Stimulated activated effector memory CD8-positive, alpha-beta T cell treated with anti-CD3 and anti-CD28 coated beads, Interleukin-12 subunit alpha, Interleukin-12 subunit beta, amount 100 ng/mL, for 72 hours (primary cell): ENCODE results near the gene MUTYH.
"Not testable (repeated sequence)": the region's sequence is repeated elsewhere in the genome, so short reads cannot be mapped to it uniquely, and the experiment has no call there.

ENCODE experiments used
- ATAC-seq: fragments of 150-1000 bp; cut with Tn5 transposase; 2 replicates; pipeline ENCODE4 v1.10.0; 2021
- DNase-seq, 2 donors: peaks; one replicate each; pipeline ENCODE4 v3.0.0; 2021 to 2022; ENCODE audit warnings: low spot score in 2 of 2
- H3K27ac Mint-ChIP-seq: one replicate; pipeline ENCODE4 v1.8.0; 2022; ENCODE audit warnings: mild to moderate bottlenecking, mixed read lengths
- H3K36me3 Mint-ChIP-seq: one replicate; pipeline ENCODE4 v1.8.0; 2022; ENCODE audit warnings: mild to moderate bottlenecking, mixed read lengths
- H3K4me1 Mint-ChIP-seq: one replicate; pipeline ENCODE4 v1.8.0; 2022; ENCODE audit warnings: mixed read lengths
- H3K4me3 Mint-ChIP-seq: one replicate; pipeline ENCODE4 v1.8.0; 2022; ENCODE audit warnings: mild to moderate bottlenecking, mixed read lengths
- H3K9me3 Mint-ChIP-seq: one replicate; pipeline ENCODE4 v1.8.0; 2022; ENCODE audit warnings: mixed read lengths

Gene MUTYH

GRCh38 chr1:45314266-45314665 lies 26.0 kb downstream of the MUTYH start:
- Mint-ChIP-seq H3K27ac (no peak overlapping the region), H3K9me3 (no peaks in the 10 kb centered on the region), H3K4me1 (no peaks in the 10 kb centered on the region), H3K4me3 (no peak overlapping the region), H3K36me3 (no peaks in the 10 kb centered on the region)
- DNase-seq (no peak), ATAC-seq (no peak)

- ATAC-seq (no peak), DNase-seq (no peak)
- Mint-ChIP-seq H3K4me1 (peaks cover 37% of the 10 kb centered on the region), H3K9me3 (no peaks in the 10 kb centered on the region), H3K36me3 (peaks cover 18% of the 10 kb centered on the region), H3K4me3 (peak overlapping the region; percentile 88), H3K27ac (peak overlapping the region; percentile 83)
These were observed 33.3 kb downstream of the MUTYH start for GRCh38 chr1:45306905-45307304.

GRCh38 chr1:45306319-45306718 lies 33.9 kb downstream of the MUTYH start:
- peak; percentile 63 for ATAC-seq
- Mint-ChIP-seq H3K36me3 (peaks cover 18% of the 10 kb centered on the region), H3K4me3 (peak overlapping the region; percentile 88), H3K27ac (peak overlapping the region; percentile 83), H3K4me1 (peaks cover 41% of the 10 kb centered on the region), H3K9me3 (no peaks in the 10 kb centered on the region)
- peak in 1 of 2 donors; percentile 64 for DNase-seq

GRCh38 chr1:45305231-45305630 lies 35.0 kb downstream of the MUTYH start:
- H3K9me3 Mint-ChIP-seq: no peaks in the 10 kb centered on the region
- DNase-seq (no peak), ATAC-seq (no peak)
- H3K4me3 Mint-ChIP-seq: peak overlapping the region; percentile 88
- peaks cover 18% of the 10 kb centered on the region for H3K36me3 Mint-ChIP-seq
- H3K4me1 Mint-ChIP-seq: peaks cover 46% of the 10 kb centered on the region
- peak overlapping the region; percentile 95 for H3K27ac Mint-ChIP-seq

- Mint-ChIP-seq H3K27ac (peak overlapping the region; percentile 95), H3K36me3 (peaks cover 18% of the 10 kb centered on the region), H3K9me3 (no peaks in the 10 kb centered on the region), H3K4me1 (peaks cover 47% of the 10 kb centered on the region), H3K4me3 (peak overlapping the region; percentile 88)
- ATAC-seq (no peak), DNase-seq (no peak)
These were observed 35.7 kb downstream of the MUTYH start for GRCh38 chr1:45304311-45305081.

- peaks cover 47% of the 10 kb centered on the region for H3K4me1 Mint-ChIP-seq
- H3K27ac Mint-ChIP-seq: peak overlapping the region; percentile 95
- H3K9me3 Mint-ChIP-seq: no peaks in the 10 kb centered on the region
- ATAC-seq (peak; percentile 89), DNase-seq (peak; percentile 90 to 96)
- peak overlapping the region; percentile 88 for H3K4me3 Mint-ChIP-seq
- H3K36me3 Mint-ChIP-seq: peaks cover 18% of the 10 kb centered on the region
These were observed 36.5 kb downstream of the MUTYH start for GRCh38 chr1:45303520-45304310.

- Mint-ChIP-seq H3K36me3 (peaks cover 18% of the 10 kb centered on the region), H3K27ac (peak overlapping the region; percentile 95), H3K4me3 (peak overlapping the region; percentile 88), H3K9me3 (no peaks in the 10 kb centered on the region), H3K4me1 (peaks cover 47% of the 10 kb centered on the region)
- DNase-seq: no peak
- no peak for ATAC-seq
These were observed 37.6 kb downstream of the MUTYH start for GRCh38 chr1:45302505-45303150.

GRCh38 chr1:45300669-45300997 lies 39.6 kb downstream of the MUTYH start:
- DNase-seq (no peak), ATAC-seq (no peak)
- H3K36me3 Mint-ChIP-seq: peaks cover 12% of the 10 kb centered on the region
- H3K9me3 Mint-ChIP-seq: no peaks in the 10 kb centered on the region
- H3K27ac Mint-ChIP-seq: no peak overlapping the region
- H3K4me1 Mint-ChIP-seq: peaks cover 32% of the 10 kb centered on the region
- H3K4me3 Mint-ChIP-seq: no peak overlapping the region

- Mint-ChIP-seq H3K4me1 (peaks cover 27% of the 10 kb centered on the region), H3K27ac (no peak overlapping the region), H3K4me3 (no peak overlapping the region), H3K9me3 (no peaks in the 10 kb centered on the region), H3K36me3 (peaks cover 12% of the 10 kb centered on the region)
- DNase-seq (peak in 1 of 2 donors; percentile 61), ATAC-seq (peak; percentile 27)
These were observed 40.1 kb downstream of the MUTYH start for GRCh38 chr1:45299981-45300668.

- ATAC-seq: no peak
- Mint-ChIP-seq H3K4me1 (peaks cover 19% of the 10 kb centered on the region), H3K4me3 (no peak overlapping the region), H3K36me3 (peaks cover 12% of the 10 kb centered on the region), H3K27ac (no peak overlapping the region), H3K9me3 (no peaks in the 10 kb centered on the region)
- no peak for DNase-seq
These were observed 40.9 kb downstream of the MUTYH start for GRCh38 chr1:45299296-45299695.

- peaks cover 14% of the 10 kb centered on the region for H3K4me1 Mint-ChIP-seq
- no peak for DNase-seq
- H3K36me3 Mint-ChIP-seq: no peaks in the 10 kb centered on the region
- no peaks in the 10 kb centered on the region for H3K9me3 Mint-ChIP-seq
- no peak overlapping the region for H3K27ac Mint-ChIP-seq
- H3K4me3 Mint-ChIP-seq: no peak overlapping the region
- no peak for ATAC-seq
These were observed 42.4 kb downstream of the MUTYH start for GRCh38 chr1:45297666-45298356.

- Mint-ChIP-seq H3K36me3 (no peaks in the 10 kb centered on the region), H3K4me1 (no peaks in the 10 kb centered on the region), H3K4me3 (no peak overlapping the region), H3K27ac (no peak overlapping the region), H3K9me3 (no peaks in the 10 kb centered on the region)
- ATAC-seq: no peak
- DNase-seq: no peak
These were observed 48.5 kb downstream of the MUTYH start for GRCh38 chr1:45291716-45292115.

- H3K4me1 Mint-ChIP-seq, ATAC-seq, H3K36me3 Mint-ChIP-seq, H3K27ac Mint-ChIP-seq, H3K9me3 Mint-ChIP-seq, DNase-seq, H3K4me3 Mint-ChIP-seq: not testable (repeated sequence)
These were observed 49.2 kb downstream of the MUTYH start for GRCh38 chr1:45291002-45291401.

GRCh38 chr1:45286521-45286920 lies 53.7 kb downstream of the MUTYH start:
- H3K4me1 Mint-ChIP-seq, ATAC-seq, H3K9me3 Mint-ChIP-seq, H3K36me3 Mint-ChIP-seq, H3K27ac Mint-ChIP-seq, DNase-seq, H3K4me3 Mint-ChIP-seq: not testable (repeated sequence)

- ATAC-seq, H3K27ac Mint-ChIP-seq, H3K4me3 Mint-ChIP-seq, DNase-seq, H3K9me3 Mint-ChIP-seq, H3K4me1 Mint-ChIP-seq, H3K36me3 Mint-ChIP-seq: not testable (repeated sequence)
These were observed 55.4 kb downstream of the MUTYH start for GRCh38 chr1:45284858-45285257.
